ENCODE data around the gene TEDDM1. TPM values are rescaled to one million over a fixed set of nuclear protein-coding genes. Genes with fewer than 3 reads are reported as not detected.

The TEDDM1 gene
- total RNA-seq, 2 donors from 2014 or later, result not detected

- H3K27ac ChIP-seq, result no peak overlapping the region
- no peak for TF ChIP-seq CTCF (IDR thresholded peaks at IDR 0.05)
- peaks cover 0 to 7% of the 10 kb centered on the region in 2 donors for H3K4me1 ChIP-seq
- no peaks in the 10 kb centered on the region for H3K27me3 ChIP-seq
- DNase-seq (ENCODE audit: low spot score), result no peak
- H3K36me3 ChIP-seq, result no peaks in the 10 kb centered on the region
- H3K4me3 ChIP-seq, result no peak overlapping the region
- no peaks in the 10 kb centered on the region for H3K9me3 ChIP-seq
Measured at GRCh38 chr1:182374101-182374834, 26.2 kb downstream of the TEDDM1 start.

GRCh38 chr1:182370532-182370931 lies 29.9 kb downstream of the TEDDM1 start:
- no peak for TF ChIP-seq CTCF (IDR thresholded peaks at IDR 0.05)
- no peak for DNase-seq (ENCODE audit: low spot score)
- peaks cover 0 to 10% of the 10 kb centered on the region in 2 donors for H3K4me1 ChIP-seq
- H3K27me3 ChIP-seq, result no peaks in the 10 kb centered on the region
- no peaks in the 10 kb centered on the region for H3K9me3 ChIP-seq
- no peak overlapping the region for H3K4me3 ChIP-seq
- H3K36me3 ChIP-seq, result no peaks in the 10 kb centered on the region
- H3K27ac ChIP-seq, result no peak overlapping the region

- no peak for TF ChIP-seq CTCF (IDR thresholded peaks at IDR 0.05)
- Histone ChIP-seq H3K4me1 (peaks cover 0 to 10% of the 10 kb centered on the region in 2 donors), H3K9me3 (no peaks in the 10 kb centered on the region), H3K4me3 (no peak overlapping the region), H3K36me3 (no peaks in the 10 kb centered on the region), H3K27ac (no peak overlapping the region), H3K27me3 (no peaks in the 10 kb centered on the region)
- DNase-seq (ENCODE audit: low spot score), result no peak
Measured at GRCh38 chr1:182368903-182369302, 31.6 kb downstream of the TEDDM1 start.

- DNase-seq (ENCODE audit: low spot score), result peak; percentile 7
- Histone ChIP-seq H3K4me1 (peaks cover 0 to 10% of the 10 kb centered on the region in 2 donors), H3K27me3 (no peaks in the 10 kb centered on the region), H3K4me3 (no peak overlapping the region), H3K27ac (no peak overlapping the region), H3K9me3 (no peaks in the 10 kb centered on the region), H3K36me3 (no peaks in the 10 kb centered on the region)
- TF ChIP-seq CTCF (IDR thresholded peaks at IDR 0.05), result no peak
Measured at GRCh38 chr1:182368358-182368757, 32.1 kb downstream of the TEDDM1 start.

- DNase-seq (ENCODE audit: low spot score), result no peak
- TF ChIP-seq CTCF (IDR thresholded peaks at IDR 0.05), result no peak
- Histone ChIP-seq H3K4me1 (peaks cover 0 to 10% of the 10 kb centered on the region in 2 donors), H3K27me3 (no peaks in the 10 kb centered on the region), H3K36me3 (no peaks in the 10 kb centered on the region), H3K27ac (no peak overlapping the region), H3K4me3 (no peak overlapping the region), H3K9me3 (no peaks in the 10 kb centered on the region)
Measured at GRCh38 chr1:182367926-182368325, 32.5 kb downstream of the TEDDM1 start.

GRCh38 chr1:182366596-182366995 lies 33.9 kb downstream of the TEDDM1 start:
- TF ChIP-seq CTCF (IDR thresholded peaks at IDR 0.05), result no peak
- Histone ChIP-seq H3K9me3 (no peaks in the 10 kb centered on the region), H3K36me3 (no peaks in the 10 kb centered on the region), H3K4me3 (no peak overlapping the region), H3K27me3 (no peaks in the 10 kb centered on the region), H3K27ac (no peak overlapping the region), H3K4me1 (peaks cover 0 to 10% of the 10 kb centered on the region in 2 donors)
- peak; percentile 13 for DNase-seq (ENCODE audit: low spot score)

Data from right atrium auricular region (tissue), 2 donors.